HG02840 (cell line): ENCODE results near the gene ZSCAN29.
"Not testable (repeated sequence)": the region's sequence is repeated elsewhere in the genome, so short reads cannot be mapped to it uniquely, and the experiment has no call there.

Experiments used
- ATAC-seq: cut with Tn5 transposase; IDR thresholded peaks from one replicate; pipeline ENCODE4 v1.9.1; 2021; ENCODE audit warnings: mild to moderate bottlenecking, moderate library complexity, moderate number of reproducible peaks; ENCODE audit not compliant: unreplicated experiment, low FRiP score

ZSCAN29 gene

DNA sequence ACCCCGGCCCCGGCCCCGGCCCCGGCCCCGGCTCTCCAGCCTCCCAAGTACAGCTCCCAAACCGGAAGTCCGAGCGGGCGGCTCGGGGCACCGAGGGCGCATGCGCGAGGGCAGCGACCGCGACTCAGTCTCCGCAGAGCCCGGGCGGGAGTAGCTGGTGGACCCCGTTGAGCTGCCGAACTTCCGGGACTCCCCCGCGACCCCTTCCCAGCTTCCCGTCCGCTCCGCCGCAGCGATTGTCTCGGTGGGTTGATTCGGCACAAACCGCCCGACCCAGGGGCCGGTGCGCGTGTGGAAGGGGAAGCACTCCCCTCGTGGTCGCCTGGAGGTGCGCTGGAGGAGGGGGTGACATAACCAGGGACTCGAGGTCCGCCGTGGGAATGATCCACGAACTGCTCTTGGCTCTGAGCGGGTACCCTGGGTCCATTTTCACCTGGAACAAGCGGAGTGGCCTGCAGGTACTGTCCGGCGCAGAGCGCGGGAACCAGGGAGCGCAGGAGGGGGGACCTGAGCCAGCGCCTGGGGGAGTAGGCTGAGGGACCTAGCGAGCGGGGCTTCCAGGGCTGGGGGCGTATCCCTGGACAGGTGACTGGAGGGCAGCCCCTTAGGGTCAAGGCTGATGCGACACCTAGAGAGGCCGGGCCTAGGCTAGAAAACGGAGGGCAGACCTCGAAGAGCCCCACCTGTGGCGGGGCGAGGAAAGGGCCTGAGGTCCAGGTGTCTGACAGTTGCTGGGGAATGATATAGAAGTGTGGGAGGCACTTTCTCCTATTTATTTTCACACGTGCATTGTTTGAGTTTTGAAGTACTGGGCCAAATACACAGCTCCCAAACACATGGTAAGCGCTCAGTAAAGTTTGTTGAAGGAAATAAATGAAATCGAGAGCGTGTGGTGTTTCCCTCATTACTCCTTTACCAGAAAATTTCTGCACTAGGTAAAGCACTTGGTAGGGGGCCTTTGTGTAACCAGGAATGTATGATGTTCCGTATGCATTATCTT lies at the start of gene ZSCAN29, which contains the start of gene TUBGCP4:
TSS of gene ZSCAN29 (minus strand) at position 69 of the 1,000 bp plus-strand sequence. CDS start 1,130 bp downstream, outside the sequence.
TSS of gene TUBGCP4 (plus strand) at position 127 of the 1,000 bp plus-strand sequence. CDS start at position 381, 254 bp downstream.
- peak; percentile 71 for ATAC-seq

DNA sequence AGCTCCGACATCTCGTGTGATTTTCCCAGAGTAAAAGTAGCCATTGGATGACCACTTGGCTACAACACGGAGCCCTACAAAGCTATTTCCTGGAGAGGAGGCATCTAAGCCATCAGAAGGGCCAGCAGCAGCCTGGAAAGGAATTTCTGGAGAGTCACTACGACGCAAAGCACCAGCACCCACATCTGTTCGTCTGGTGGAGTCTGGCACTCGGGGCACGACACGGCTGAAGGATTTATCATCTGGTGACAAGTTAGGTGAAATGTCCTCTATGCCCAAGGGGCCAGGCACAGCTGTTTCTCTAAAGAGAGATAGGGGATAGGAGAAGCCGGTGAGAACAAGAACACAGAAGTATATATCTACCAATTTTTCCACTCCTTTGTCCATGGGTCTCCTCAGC lies 49.6 kb upstream of the ZSCAN29 start:
- ATAC-seq = no peak

DNA sequence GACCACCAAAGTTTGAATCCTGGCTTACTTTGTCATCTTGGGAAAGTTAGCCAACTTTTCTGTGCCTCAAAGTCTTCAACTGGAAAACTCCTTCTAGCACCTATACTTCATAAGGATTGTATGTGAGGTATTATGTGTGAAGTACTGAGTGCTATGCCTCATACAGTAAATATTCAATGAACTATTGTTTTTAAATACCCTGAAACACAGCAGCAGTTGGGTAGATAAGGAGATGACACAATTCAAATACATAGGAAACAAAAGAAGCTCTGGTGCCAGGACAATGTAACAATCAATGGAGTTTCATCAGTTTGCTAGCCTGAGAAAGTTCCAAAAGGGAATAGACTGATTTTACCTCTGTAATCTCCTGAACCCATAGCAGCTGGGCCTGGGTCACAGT lies 43.4 kb upstream of the ZSCAN29 start:
- no peak for ATAC-seq

DNA sequence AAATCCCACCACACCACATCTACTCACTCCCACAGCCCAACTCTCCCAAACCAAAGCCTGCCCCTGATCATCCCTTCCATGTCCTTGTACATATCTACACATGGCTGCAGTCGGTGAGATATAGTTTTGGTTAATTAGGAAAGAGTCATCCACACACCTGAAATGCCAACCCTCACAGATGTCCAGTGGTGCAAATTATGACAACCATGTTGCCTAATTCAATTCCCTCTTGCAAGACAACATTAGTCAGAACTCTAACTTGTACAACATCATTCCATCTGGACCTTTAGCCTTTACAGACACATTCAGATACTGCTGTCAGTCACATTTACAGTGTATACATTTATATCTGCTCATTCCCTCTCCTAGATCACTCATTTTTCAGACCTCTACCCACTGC lies 41.3 kb upstream of the ZSCAN29 start:
- no peak for ATAC-seq

DNA sequence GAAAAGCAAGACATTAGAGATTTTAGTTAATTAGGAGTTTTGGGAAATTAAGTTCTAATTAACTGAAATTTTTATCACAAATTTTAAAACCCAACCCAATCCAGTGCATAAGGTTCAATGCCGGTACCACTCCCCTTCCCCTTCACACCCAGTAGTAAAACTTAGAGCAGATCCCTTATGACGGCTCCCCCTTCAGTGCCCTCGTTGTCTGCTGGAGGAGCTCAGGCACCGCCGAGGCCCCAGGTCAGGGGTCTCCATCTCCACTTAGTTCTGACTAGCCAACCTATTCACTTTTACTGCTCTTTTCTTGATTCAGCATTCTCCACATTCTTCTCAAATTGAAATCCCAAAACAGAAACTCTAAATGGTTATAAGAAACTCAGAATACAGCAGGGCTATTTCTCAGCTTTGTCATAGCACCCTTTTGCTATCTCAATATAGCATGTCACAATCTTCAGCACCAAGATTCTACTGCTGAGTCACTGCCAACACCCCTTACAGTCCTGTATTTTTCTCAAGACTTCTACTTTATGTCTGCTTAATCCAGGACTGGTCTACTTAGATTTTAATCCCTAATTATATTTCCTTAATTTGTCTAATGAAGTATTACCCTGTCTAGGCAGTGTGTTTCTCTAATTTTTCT lies 39.9 kb upstream of the ZSCAN29 start:
- ATAC-seq = no peak

DNA sequence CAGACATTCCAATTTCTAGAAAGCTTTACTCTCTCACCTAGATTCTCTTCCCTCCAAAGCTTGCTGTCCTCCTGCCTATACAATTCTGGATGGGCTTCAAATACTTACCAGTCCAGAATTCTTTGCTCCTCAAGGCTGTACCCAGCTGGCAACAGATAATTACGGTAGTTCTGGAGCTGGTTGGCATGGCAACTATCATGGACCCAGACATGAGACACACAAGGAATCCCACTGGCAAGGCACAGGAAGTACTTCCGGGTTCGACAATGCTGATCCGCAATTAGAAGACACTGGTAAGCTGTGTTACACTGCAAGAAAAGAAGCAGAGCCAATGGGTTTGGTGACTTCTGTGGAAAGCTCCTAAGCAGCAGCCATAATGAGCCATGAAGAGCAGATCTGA lies 37.9 kb upstream of the ZSCAN29 start:
- ATAC-seq = no peak

DNA sequence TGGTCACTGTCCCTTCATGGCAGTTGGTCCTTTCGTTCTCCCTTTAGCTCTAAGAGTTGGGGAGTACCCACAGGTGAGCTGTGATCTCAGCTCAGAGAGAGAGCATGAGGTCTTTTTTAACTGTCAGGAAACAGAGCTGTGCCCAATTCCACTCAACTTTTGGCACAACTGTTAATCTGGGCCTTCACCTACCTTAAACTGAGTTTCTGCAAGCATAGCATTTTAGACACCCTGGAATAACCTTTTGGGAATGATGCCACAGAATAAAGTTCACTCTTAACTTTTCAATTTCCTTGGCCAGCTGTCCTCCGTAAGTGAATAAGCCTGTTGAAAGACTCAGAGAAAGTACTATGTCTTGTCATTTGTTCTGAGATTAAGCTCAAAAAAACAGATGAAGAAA lies 36.0 kb upstream of the ZSCAN29 start:
- no peak for ATAC-seq

DNA sequence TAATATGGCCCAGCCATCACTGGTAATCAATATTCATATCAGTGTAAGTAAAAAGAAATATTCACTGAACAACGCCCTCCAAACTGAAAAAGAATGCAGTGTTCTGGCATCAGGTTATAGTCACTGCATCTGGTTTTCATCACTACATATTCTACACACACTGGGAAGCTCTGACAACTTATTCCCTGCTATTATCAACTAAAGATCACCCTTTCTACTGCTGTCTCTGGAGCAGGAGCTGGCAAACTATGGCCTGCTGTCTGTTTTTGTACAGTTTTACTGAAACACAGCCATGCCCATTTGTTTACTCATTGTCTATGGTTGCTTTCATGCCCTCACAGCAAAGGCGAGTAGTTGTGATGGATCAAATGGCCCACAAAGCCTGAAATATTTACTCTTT lies 35.3 kb upstream of the ZSCAN29 start:
- no peak for ATAC-seq

DNA sequence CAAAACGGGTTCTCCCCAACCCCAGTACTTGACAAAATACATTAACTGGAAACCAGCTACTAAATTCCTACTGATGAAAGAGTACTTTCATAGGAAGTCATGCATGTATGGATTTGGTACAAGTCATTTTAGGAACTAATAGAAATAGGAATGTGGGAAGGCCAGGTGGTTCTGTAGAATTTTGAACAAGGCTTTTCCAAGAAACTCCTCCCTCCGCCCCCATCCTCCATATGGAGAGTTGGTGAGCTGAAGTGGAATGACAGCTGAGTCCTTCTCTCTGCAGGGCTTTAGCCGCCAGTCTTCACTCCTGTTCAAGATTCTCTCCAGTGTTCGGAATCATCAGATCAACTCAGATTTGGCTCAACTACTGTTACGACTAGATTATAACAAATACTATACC lies 33.3 kb upstream of the ZSCAN29 start:
- no peak for ATAC-seq

DNA sequence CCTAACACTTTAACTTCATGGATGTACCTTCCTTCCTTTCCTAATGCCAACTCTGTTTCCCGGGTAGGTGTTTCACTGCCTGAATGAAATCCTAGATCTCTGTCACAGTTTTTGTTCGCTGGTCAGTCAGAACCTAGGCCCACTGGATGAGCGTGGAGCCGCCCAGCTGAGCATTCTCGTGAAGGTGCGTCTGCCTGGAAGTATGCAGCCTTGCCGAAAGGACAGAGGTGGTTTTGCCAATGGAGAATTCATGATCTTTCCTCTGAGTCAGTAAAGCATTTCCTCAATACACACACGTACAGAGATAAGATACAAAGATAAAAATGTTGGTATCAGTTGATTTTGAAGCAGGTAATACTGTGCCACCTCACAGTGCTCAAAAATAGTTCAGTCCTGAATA lies 32.8 kb upstream of the ZSCAN29 start:
- ATAC-seq = no peak

DNA sequence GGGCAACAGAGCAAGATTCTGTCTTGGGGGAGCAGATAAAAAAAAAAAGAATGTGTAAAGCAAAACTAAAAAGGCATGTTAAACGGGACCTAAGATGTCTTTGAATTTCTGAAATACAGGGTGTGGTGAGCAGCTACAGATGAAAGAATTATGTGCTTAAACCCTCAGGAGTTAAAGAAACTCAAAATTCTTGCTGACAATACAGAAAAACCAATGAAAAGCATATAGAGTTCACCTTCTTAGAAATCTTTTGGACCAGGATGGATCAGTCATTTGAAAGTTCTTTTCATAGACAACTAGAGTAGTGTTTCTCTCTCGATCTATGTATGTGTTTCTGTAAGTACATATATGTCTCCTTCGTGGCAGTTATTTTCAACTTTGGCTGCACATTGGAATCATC lies 31.4 kb upstream of the ZSCAN29 start:
- ATAC-seq = no peak

DNA sequence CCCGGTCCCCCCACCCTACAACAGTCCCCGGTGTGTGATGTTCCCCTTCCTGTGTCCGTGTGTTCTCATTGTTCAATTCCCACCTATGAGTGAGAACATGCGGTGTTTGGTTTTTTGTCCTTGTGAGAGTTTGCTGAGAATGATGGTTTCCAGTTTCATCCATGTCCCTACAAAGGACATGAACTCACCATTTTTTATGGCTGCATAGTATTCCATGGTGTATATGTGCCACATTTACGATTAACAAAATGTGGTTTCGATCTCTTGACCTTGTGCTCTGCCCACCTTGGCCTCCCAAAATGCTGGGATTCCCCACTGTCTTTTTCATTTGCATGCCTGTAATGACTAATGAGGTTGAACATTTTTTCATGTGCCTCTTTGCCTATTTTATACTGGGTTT lies 22.7 kb upstream of the ZSCAN29 start:
- ATAC-seq = not testable (repeated sequence)

DNA sequence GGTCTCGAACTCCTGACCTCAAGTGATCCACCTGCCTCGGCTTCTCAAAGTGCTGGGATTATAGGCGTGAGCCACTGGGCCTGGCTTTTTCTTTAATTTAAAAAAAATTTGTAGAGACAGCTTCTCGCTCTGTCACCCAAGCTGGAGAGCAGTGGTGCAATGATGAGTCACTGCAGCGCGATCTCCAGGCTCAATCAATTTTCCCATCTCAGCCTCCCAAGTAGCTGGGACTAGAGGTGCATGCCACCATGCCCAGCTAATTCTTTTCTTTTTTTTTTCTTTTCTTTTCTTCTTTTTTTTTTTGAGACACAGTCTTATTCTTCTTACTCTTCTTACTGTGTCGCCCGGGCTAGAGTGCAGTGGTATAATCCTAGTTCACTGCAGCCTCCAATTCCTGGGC lies 19.9 kb upstream of the ZSCAN29 start:
- no peak for ATAC-seq

DNA sequence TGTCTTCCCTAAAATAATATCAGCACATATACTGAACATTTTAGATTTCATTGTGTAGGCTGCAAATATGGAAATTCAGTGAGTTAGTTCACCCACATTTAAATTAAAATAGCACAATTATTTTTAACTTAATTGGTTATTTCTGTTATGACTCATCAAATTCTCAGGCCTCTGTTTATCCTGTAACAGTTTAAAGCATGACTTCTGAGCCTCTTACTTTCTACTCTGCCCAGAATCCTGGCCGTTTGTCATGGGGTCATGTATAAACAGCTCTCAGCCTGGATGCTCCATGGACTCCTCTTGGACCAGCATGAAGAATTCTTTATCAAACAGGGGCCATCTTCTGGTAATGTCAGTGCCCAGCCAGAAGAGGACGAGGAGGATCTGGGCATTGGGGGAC lies 12.2 kb upstream of the ZSCAN29 start:
- no peak for ATAC-seq

DNA sequence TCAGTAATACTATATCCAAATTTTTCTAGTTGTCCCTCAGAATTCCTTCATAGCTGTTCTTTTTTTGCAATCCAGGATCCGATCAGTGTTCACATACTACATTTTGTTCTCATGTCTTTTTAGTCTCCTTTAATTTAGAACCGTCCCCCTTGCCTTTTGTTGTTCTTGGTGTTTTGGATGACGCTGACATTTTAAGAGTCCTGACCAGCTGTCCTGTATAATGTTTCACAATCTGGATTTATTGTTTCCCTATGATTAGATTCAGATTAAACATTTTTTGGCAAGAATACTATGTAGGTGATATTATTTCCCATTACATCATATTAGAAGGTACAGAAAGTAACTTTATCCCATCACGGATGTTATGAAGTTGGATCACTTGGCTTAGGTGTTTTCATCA lies 11.5 kb upstream of the ZSCAN29 start:
- no peak for ATAC-seq

DNA sequence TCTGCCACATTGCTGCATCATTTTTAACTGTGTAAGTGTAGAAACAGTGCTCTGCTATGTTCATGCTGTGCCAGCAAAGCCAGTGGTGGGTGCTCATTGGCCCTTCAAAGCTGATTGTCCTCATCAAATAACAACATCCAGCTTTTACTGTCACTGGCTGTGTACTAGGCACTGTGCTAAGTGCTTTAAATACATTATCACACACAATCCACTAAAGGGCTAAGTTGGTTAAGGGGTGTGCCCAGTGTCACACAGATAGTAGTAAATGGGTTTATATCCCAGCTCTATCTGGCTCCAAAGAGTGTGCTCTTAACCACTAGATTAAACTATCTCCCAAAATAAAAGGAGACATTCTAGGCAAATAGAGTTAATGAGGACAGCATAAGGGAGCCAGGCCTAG lies 7.8 kb upstream of the ZSCAN29 start:
- no peak for ATAC-seq

DNA sequence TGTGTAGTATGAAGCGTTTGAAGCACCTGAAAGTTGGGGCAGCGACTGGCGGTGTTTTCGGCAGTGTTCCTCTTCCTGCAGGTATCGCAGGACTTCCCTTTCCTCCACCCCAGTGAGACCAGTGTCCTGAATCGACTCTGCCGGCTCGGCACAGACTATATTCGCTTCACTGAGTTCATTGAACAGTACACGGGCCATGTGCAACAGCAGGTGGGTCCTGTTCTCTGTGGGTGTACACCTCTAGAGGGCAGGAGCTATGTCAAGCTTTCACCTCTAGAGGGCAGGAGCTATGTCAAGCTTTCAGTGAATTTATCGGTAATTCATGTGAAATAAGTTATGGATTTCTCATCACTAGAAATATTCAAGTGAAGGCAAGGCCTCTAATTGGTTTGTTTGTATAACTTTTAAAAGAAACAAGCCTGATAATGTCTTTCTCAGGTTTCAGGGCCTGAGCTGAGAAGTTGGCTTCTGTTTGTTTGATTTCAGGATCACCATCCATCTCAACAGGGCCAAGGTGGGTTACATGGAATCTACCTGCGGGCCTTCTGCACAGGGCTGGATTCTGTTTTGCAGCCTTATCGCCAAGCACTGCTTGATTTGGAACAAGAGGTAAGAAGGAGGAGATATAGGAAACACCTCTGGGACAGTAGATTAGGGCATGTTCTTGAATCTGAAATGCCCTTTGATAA lies 5.3 kb upstream of the ZSCAN29 start:
- ATAC-seq = no peak

DNA sequence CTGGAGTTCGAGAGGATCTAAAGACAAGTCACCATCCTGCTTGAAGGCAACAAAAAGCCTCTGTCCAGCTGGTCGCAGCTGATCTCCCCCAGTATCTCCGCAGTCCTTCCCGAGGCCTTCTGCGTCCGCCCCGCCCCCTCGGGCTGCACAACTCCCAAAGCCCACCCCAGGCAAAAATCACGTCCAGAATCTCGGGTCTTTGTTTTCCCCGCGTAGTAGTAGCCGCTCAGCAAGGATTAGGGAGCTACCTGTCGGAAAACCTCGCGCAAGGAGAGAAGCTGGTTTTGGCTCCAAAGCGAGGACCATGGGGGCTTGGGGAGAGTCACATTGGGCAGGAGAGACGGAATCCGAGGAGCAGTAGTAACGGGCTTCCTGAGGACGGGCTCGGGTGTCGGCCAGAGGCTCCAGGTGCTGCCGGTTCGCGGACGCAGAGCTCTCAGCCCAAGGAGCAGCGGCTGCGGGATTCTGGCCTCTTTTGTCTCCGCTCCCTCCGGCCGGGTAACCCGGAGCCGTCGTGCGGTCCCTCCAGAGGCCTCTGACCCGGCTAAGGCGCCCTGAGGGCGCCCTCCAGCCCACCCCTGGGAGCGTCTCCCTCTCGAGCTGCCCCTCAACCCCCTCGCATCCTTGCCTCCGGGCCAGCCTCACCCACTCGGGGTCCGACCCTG lies 401 bp downstream of the ZSCAN29 start:
- ATAC-seq = no peak

DNA sequence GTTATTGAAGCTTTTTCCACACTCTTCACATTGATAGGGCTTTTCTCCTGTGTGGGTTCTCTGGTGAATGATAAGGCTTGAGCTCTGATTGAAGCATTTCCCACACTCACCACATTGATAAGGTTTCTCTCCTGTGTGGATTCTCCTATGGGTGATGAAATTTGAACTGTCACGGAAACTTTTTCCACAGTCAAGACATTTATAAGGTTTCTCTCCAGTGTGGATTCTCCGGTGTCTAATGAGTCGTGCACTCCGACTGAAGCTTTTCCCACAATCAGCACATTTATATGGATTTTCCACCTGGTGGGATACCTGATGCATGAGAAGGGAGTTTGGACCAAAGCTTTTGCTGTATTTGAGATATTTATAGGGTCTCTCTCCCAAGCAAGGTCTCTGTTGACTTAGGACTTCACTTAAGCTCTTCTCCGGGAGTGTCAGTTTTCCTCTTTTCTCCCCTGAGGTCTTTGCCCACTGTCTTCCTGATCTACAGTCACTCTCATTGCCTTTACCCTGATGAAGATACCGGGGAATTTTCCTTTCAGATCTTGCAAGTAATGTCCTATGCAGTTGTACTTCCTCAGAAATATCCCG lies 9.4 kb downstream of the ZSCAN29 start:
- ATAC-seq = no peak

DNA sequence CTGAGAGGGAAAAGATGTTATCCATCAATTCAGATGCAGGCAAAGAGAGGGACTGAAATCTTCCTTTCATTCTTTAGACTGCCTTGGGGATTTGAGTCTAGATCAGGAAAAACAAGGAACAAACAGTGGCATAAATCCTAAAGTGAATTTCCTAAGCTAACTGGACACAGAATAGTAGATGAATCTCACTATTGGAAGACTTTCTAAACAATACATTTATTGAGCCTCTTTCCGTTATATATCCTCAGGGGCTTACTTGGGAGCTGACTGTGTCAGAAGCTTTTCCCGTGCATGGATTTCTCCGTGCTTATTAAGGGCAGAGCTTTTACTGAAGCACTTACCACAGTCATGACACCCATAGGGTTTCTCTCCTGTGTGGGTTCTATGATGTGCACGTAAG lies 10.0 kb downstream of the ZSCAN29 start:
- ATAC-seq = no peak
